Activated T-helper 1 cell treated with Interleukin-2 at 50 U/mL for 16 hours (primary cell): ENCODE data around the gene RPL35.

ENCODE experiments used
- DNase-seq: peaks from one replicate; pipeline ENCODE4 v3.0.0-alpha.2; 2020; ENCODE audit warnings: low read depth

Gene RPL35

GRCh38 chr9:124818431-124819281 lies 43.1 kb downstream of the RPL35 start:
- DNase-seq: no peak

GRCh38 chr9:124815601-124816000 lies 46.2 kb downstream of the RPL35 start:
- no peak for DNase-seq

- no peak for DNase-seq
Observed at GRCh38 chr9:124814164-124814535, 47.6 kb downstream of the RPL35 start.

GRCh38 chr9:124813501-124814163 lies 48.1 kb downstream of the RPL35 start:
- no peak for DNase-seq

- no peak for DNase-seq
Observed at GRCh38 chr9:124813041-124813440, 48.7 kb downstream of the RPL35 start.

- DNase-seq: no peak
Observed at GRCh38 chr9:124812441-124812876, 49.3 kb downstream of the RPL35 start.

- no peak for DNase-seq
Observed at GRCh38 chr9:124810663-124811355, 50.9 kb downstream of the RPL35 start.

- no peak for DNase-seq
Observed at GRCh38 chr9:124809741-124810500, 51.8 kb downstream of the RPL35 start.

- DNase-seq: no peak
Observed at GRCh38 chr9:124809211-124809610, 52.5 kb downstream of the RPL35 start.

- DNase-seq: no peak
Observed at GRCh38 chr9:124808246-124808956, 53.4 kb downstream of the RPL35 start.
